HT1080 (cell line): Measurements from ENCODE around the gene TIMM44. TPM values are rescaled to one million over a fixed set of nuclear protein-coding genes. Genes with fewer than 3 reads are reported as not detected.

ENCODE experiments used
- DNase-seq: peaks from one replicate; pipeline ENCODE4 v3.0.0-alpha.2; 2015; ENCODE audit warnings: low read depth
- total RNA-seq: library from RNA; depleted of rRNA; stranded (reverse); fragments of >200 nt; shearing (Covaris generic); gene quantifications from 2 replicates; pipeline ENCODE4 v1.2.3, GENCODE V29; 2014; rRNA removed

The TIMM44 gene
- total RNA-seq, 1 experiment from 2014 or later = 89.1 TPM

DNA sequence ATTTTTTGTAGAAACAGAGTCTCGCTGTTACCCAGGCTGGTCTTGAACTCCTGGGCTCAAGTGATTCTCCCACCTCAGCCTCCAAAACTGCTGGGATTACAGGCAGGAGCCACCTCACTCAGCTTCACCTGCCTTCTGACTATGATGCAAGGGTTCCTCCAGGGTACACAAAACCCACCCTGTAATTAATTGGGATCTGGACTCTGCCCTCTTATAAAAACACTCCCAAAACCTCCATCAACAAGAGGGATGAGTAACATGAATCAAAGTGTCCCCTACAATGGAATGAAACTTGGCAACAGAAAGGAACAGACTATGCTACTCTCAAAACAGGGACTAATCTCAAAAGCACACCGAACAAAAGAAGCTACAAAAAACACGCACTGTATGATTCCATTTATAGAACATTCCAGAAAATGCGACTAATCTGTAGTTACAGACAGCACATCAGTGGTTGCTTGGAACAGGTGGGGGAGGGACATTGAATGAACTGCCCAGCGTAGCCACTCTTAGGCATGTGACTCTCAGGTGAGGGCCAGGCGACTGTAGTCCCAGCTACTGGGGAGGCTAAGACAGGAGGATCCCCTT is 66.1 kb downstream of the TIMM44 start:
- no peak for DNase-seq

Other genes with a start within 250 kb of the TIMM44 start
- not detected in 2 replicates for gene FCER2, start 241.5 kb downstream of the TIMM44 start, total RNA-seq
- not detected in 2 replicates for gene CLEC4G, start 211.6 kb downstream of the TIMM44 start, total RNA-seq
- not detected in 2 replicates for gene CD209, start 196.1 kb downstream of the TIMM44 start, total RNA-seq
- not detected in 2 replicates for gene CLEC4M, start 180.4 kb downstream of the TIMM44 start, total RNA-seq
- 1.3 and 3.2 TPM in 2 replicates for gene EVI5L, start 113.4 kb downstream of the TIMM44 start, total RNA-seq
- 0.02 TPM in 1 of 2 replicates, not detected in the other for gene PRR36, start 69.3 kb downstream of the TIMM44 start, total RNA-seq
- 11.7 and 14.2 TPM in 2 replicates for gene LRRC8E, start 55.2 kb downstream of the TIMM44 start, total RNA-seq
- 16.9 and 22.0 TPM in 2 replicates for gene MAP2K7, start 39.8 kb downstream of the TIMM44 start, total RNA-seq
- gene TGFBR3L, start 28.8 kb downstream of the TIMM44 start, total RNA-seq = 0.70 and 2.2 TPM in 2 replicates
- gene SNAPC2, start 23.3 kb downstream of the TIMM44 start, total RNA-seq = 33.3 and 42.4 TPM in 2 replicates
- 3.1 and 7.0 TPM in 2 replicates for gene CTXN1, start 17.5 kb downstream of the TIMM44 start, total RNA-seq
- 61.1 and 114 TPM in 2 replicates for gene ELAVL1, start 62.0 kb upstream of the TIMM44 start, total RNA-seq
- not detected in 2 replicates for gene CCL25, start 109.1 kb upstream of the TIMM44 start, total RNA-seq
- not detected in 2 replicates for gene FBN3, start 205.9 kb upstream of the TIMM44 start, total RNA-seq